Ectodermal cell (in vitro differentiated cells): ENCODE results near the gene PRRG2.

ENCODE experiments used
- H3K27ac ChIP-seq: 2 replicates; pipeline ENCODE4 v1.7.0; 2013; ENCODE audit warnings: mild to moderate bottlenecking, low read depth, low read length; ENCODE audit not compliant: insufficient read depth, poor library complexity, severe bottlenecking
- H3K27me3 ChIP-seq: 2 replicates; pipeline ENCODE4 v1.7.0; 2013; ENCODE audit warnings: mild to moderate bottlenecking, low read length; ENCODE audit not compliant: insufficient read depth, control insufficient read depth, poor library complexity, severe bottlenecking
- H3K36me3 ChIP-seq: one replicate; pipeline ENCODE4 v1.7.0; 2013; ENCODE audit warnings: low read length; ENCODE audit not compliant: control insufficient read depth, insufficient read depth
- H3K4me1 ChIP-seq: one replicate; pipeline ENCODE4 v1.7.0; 2013; ENCODE audit warnings: low read length; ENCODE audit not compliant: control insufficient read depth, insufficient read depth
- H3K4me3 ChIP-seq: 2 replicates; pipeline ENCODE4 v1.7.0; 2013; ENCODE audit warnings: low read depth, low read length, control low read depth; ENCODE audit not compliant: insufficient read depth
- H3K9me3 ChIP-seq: 2 replicates; pipeline ENCODE4 v1.7.0; 2013; ENCODE audit warnings: mild to moderate bottlenecking, low read length, moderate library complexity; ENCODE audit not compliant: control insufficient read depth
- WGBS, 2 experiments: methylation state at CpG; one replicate each; pipeline ENCODE4 v1.1.7; 2013; ENCODE audit warnings: missing lambda C conversion rate in 2 of 2; 5-methylcytosine and 5-hydroxymethylcytosine counted together

PRRG2 gene

DNA sequence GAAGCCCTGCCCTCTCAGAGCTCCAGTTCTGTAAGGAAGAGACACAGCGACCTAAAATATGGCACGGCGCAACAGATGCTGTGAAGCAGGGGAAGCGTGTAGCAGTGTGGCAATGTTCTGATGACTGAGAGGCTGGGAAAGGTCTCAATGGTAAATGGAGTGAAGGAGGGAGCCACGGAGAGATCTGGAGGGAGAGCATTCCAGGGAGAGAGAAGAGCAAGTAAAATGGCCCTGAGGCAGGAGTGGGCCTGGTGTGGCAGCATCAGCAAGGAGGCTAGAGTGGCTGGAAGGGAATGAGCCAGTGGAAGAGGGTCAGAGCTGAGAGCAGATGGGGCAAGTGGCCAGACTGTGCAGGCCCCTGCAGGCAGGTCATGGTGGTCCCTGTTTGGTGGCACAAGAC lies 37.0 kb upstream of the PRRG2 start:
- Histone ChIP-seq H3K9me3 (no peaks in the 10 kb centered on the region), H3K4me1 (no peaks in the 10 kb centered on the region), H3K4me3 (no peak overlapping the region), H3K27me3 (no peaks in the 10 kb centered on the region), H3K36me3 (no peaks in the 10 kb centered on the region), H3K27ac (no peak overlapping the region)
- WGBS, 2 experiments: 94% methylated on average over 5 of the region's 5 CpGs

DNA sequence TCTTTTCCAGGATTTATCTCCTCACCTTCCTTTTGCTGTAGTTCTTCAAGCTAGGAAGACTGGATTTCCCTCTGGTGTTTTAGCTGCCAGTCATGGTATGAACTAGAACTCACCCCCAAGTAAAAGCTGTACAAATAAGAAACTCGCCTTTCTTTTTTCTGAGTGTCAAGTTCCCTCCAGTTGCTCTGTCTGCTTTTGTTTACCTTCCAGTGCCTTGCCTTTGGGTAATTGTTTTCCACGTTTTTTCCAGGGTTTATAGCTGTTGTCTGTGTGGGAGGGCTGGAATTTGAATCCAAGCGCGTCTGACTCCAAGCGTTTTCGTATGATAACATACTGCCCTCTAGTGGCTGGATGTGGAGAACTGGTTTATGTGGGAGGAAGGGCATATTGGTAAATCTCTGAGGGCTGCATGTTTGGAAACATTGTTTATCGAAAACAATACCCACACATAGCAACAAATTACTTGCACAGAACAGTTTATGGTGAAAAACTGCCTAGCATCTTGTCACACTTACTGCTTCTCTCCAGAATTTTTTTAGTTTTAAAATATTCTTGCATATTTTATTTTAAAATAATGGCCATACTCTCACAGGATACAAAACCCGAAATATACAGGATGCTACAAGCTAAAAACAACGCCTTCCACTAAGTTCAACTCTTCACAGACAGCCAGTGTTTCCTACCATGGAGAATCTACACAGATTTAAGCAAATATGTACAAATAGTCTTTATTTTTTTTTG lies 34.1 kb upstream of the PRRG2 start:
- Histone ChIP-seq H3K27ac (no peak overlapping the region), H3K9me3 (no peaks in the 10 kb centered on the region), H3K4me1 (no peaks in the 10 kb centered on the region), H3K27me3 (no peaks in the 10 kb centered on the region), H3K36me3 (no peaks in the 10 kb centered on the region), H3K4me3 (no peak overlapping the region)
- WGBS, 2 experiments: 24 to 25% methylated on average over 9 of the region's 9 CpGs

DNA sequence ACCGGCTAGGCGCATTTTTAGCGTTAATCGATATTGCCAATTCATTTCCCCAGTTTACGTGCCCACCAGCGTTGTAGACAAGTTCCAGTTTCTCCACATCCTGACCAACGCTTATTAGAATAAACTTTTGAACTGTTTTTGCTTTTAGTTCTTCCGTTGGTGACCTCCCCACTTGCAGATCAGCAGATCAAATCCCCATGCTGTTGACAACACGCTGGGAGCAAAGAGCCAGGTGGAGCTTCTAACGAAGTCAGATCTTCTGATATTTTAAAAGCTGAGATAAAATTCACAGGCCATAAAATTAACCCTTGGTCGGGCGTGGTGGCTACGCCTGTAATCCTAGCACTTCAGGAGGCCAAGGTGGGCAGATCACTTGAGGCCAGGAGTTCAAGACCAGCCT lies 32.1 kb upstream of the PRRG2 start:
- 90 to 92% methylated on average over 13 of the region's 13 CpGs for WGBS, 2 experiments
- no peaks in the 10 kb centered on the region for H3K9me3 ChIP-seq

DNA sequence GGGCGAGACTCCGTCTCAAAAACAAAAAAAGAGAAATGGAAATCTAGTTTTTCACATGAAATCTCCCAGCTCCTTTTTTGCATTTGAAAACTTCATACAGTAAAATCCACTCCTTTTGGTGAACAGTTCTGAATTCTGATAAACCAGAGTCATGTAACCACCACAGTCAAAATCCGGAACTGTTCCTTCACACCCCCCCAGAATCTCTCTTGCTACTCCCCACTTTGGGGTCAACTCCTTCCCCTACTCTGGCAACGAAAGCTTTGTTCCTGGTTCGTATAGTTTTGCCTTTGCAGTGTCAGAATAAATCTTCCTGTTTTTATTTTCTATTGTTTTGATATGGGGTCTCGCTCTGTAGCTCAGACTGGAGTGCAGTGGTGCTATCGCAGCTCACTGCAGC lies 29.6 kb upstream of the PRRG2 start:
- no peak overlapping the region for H3K4me3 ChIP-seq
- H3K4me1 ChIP-seq: peaks cover 4% of the 10 kb centered on the region
- 93 to 99% methylated on average over 7 of the region's 7 CpGs for WGBS, 2 experiments
- H3K27me3 ChIP-seq: no peaks in the 10 kb centered on the region
- peaks cover 3% of the 10 kb centered on the region for H3K36me3 ChIP-seq
- no peak overlapping the region for H3K27ac ChIP-seq
- H3K9me3 ChIP-seq: no peaks in the 10 kb centered on the region

More for the DNA sequence above, 32.1 kb upstream of the PRRG2 start:
- H3K4me3 ChIP-seq: no peak overlapping the region
- H3K27ac ChIP-seq: no peak overlapping the region
- no peaks in the 10 kb centered on the region for H3K4me1 ChIP-seq
- H3K36me3 ChIP-seq: no peaks in the 10 kb centered on the region
- no peaks in the 10 kb centered on the region for H3K27me3 ChIP-seq

DNA sequence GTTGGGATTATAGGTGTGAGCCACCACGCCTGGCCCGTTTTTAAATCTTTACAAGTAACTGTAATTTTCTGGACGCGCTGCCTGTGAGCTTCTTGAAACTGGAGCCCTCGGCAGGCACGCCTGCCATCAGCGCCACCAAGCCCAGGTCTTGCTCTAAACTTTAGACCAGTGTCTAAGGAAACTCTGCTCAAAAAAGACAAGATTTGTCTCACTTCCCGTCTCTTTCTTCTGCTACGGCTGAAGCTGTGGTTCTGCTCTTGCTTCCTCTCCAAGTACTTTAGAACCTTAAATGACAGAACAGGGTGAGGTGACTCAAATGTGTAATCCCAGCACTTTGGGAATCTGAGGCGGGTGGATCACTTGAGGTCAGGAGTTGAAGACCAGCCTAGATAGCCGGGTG lies 28.4 kb upstream of the PRRG2 start:
- H3K27me3 ChIP-seq: no peaks in the 10 kb centered on the region
- no peaks in the 10 kb centered on the region for H3K9me3 ChIP-seq
- H3K36me3 ChIP-seq: peaks cover 13% of the 10 kb centered on the region
- WGBS, 2 experiments: 93 to 95% methylated on average over 11 of the region's 11 CpGs
- peaks cover 12% of the 10 kb centered on the region for H3K4me1 ChIP-seq
- H3K27ac ChIP-seq: no peak overlapping the region
- no peak overlapping the region for H3K4me3 ChIP-seq

DNA sequence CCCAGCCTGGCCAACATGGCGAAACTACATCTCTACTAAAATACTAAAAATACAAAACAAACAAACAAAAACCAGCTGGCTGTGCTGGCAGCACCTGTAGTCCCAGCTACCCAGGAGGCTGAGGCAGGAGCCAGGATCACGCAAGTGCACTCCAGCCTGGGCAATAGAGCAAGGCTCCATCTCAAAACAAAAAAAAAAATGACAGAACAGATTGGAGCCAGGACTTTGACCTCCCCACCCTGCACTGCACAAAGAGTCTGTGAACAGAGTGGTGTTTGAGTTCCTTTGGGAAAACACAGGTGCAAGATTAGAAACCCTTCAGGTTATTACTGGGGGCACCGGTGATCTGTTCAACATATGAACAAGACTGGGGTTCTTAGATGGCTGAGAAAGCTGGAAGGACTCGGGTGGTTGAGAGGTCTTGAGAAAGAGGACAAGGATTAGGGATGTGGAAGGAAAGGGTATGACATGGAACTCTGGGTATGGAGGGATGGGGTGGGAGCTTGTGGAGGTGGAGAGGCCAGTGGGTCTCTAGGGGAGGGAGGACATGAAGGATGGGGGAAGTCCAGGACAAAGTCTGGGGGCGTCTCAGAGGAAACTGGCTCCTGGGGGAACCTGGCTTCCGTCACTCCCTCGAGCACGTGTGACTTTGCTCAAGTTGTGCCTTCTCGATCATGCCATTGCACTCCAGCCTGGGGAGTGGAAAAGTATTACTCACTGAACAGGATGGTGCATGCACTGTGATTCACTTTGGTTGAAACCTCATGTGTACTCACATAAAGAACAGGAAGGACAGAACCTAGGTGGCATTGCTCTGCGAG lies 27.5 kb upstream of the PRRG2 start:
- H3K27me3 ChIP-seq: no peaks in the 10 kb centered on the region
- peaks cover 12% of the 10 kb centered on the region for H3K4me1 ChIP-seq
- no peak overlapping the region for H3K4me3 ChIP-seq
- peaks cover 15% of the 10 kb centered on the region for H3K36me3 ChIP-seq
- no peak overlapping the region for H3K27ac ChIP-seq
- no peaks in the 10 kb centered on the region for H3K9me3 ChIP-seq
- 91 to 94% methylated on average over 10 of the region's 10 CpGs for WGBS, 2 experiments

DNA sequence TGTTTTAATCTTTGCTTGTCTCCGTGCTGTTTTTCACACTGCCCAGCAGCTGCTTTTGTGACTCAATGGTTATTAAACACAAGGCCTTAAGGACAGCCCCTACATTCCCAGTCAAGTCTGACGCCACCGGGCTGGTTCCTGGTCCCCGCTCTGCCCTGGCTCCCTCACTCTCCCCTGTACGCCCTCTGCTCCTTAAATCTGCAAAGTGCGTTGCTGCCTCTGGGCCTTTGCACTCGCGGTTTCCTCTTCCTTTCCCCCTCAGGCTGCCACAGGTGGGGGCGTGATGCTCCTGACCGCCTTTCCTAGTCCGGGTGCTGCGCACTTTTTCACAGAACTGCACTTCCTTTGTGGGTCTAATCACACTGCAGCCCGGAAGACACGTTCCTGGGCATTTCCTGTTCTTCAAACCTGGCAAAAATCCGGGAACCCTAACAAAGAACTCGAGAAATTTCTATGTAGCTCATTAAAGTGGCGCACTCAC lies 26.4 kb upstream of the PRRG2 start:
- Histone ChIP-seq H3K27ac (no peak overlapping the region), H3K27me3 (no peaks in the 10 kb centered on the region), H3K9me3 (no peaks in the 10 kb centered on the region), H3K4me1 (peaks cover 12% of the 10 kb centered on the region), H3K4me3 (no peak overlapping the region), H3K36me3 (peaks cover 25% of the 10 kb centered on the region)
- WGBS, 2 experiments: 90 to 91% methylated on average over 17 of the region's 17 CpGs

DNA sequence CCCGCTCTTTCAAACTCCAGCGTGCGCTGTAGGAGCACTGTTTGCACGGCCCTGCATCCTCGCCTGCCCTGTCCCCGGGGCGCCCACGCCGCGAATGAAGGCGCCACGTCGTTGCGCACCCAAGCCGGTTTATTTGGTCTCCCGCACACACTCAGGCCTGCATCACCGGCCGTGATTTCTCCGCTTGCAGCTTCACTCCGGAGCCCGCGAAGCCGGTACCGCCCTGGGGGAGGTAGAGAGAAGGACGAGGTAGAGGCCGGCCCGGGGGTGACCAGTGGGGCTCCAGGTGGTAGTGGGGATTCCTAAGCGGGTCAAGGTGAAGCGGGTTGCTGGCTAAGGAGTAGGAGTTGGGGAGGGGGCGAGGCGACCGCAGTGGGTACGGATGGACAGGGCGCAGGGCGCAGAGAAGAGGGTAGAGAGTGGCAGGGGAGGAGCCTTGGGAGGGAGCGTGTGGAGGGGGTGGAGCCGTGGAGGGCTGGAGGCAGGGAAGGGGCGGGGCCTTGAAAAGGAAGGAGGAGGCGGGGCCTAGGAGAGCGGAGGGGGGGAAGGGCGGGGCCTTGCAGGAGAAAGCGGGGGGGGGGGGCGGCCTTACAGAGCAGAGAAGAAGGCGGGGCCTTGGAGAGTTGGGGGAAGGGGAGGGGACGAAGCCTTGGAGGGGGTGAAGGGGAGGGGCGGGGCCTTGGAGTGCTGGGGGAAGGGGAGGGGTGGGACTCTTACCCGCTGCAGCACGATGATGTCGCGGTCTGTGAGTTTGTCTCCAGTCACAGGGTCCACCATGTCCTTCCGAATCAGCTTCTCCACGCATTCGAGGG lies 25.3 kb upstream of the PRRG2 start:
- Histone ChIP-seq H3K4me1 (peaks cover 12% of the 10 kb centered on the region), H3K36me3 (peaks cover 27% of the 10 kb centered on the region), H3K9me3 (no peaks in the 10 kb centered on the region), H3K27me3 (no peaks in the 10 kb centered on the region), H3K4me3 (peak overlapping the region; percentile 13), H3K27ac (no peak overlapping the region)
- 69 to 72% methylated on average over 48 of the region's 53 CpGs for WGBS, 2 experiments

DNA sequence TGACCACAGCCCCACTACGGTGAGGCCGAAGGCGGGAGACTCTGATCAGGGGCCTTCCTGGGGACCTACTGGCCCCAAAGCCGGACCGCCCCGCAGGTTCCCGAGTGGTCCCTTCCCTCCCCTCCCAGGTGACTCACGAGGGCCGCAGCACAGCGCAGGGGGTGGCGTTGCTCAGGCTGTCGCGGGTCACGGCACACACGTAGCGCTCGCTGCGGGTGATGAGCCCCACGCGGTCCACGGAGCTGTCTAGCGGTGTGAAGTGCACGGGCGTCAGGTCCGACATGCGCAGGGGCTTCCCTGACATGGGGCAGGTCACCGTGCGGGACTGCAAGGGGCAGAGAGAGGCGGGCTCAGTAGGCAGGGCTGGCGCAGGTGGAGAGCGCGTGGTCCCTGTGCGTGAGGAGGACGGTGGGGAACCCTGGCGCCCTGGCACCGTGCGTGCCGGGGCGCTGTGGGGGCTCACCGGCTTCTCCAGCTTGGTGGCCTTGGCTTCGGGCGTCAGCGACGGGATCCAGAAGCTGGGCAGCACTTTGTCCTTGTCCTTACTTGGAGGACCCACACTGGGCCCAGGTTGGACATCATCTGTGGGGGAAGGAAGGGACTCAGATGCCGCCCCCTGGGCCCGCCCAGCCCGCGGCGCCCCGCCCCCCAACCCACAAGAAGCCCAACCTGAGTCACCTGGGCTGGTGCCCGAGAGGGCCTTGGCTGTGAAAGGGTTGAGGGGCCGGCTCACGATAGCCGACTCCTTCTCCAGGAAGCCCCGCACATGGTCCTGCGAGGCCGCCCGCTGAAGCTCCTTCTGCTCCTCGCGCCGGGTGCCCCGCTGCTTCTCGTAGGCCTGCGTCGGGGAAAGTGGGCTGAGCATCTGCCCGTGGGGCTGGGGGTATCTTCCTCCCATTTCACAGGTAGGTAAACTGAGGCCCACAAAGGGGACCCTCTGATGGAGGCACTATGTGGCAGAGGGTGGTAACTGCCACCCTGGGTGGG lies 24.4 kb upstream of the PRRG2 start:
- H3K27ac ChIP-seq: peak overlapping the region; percentile 44
- H3K4me1 ChIP-seq: peaks cover 12% of the 10 kb centered on the region
- H3K27me3 ChIP-seq: no peaks in the 10 kb centered on the region
- H3K9me3 ChIP-seq: no peaks in the 10 kb centered on the region
- H3K4me3 ChIP-seq: peak overlapping the region; percentile 13
- H3K36me3 ChIP-seq: peaks cover 27% of the 10 kb centered on the region
- WGBS, 2 experiments: 67 to 68% methylated on average over 66 of the region's 66 CpGs
